ENCODE data around the gene CHTF18.

Gene CHTF18

DNA sequence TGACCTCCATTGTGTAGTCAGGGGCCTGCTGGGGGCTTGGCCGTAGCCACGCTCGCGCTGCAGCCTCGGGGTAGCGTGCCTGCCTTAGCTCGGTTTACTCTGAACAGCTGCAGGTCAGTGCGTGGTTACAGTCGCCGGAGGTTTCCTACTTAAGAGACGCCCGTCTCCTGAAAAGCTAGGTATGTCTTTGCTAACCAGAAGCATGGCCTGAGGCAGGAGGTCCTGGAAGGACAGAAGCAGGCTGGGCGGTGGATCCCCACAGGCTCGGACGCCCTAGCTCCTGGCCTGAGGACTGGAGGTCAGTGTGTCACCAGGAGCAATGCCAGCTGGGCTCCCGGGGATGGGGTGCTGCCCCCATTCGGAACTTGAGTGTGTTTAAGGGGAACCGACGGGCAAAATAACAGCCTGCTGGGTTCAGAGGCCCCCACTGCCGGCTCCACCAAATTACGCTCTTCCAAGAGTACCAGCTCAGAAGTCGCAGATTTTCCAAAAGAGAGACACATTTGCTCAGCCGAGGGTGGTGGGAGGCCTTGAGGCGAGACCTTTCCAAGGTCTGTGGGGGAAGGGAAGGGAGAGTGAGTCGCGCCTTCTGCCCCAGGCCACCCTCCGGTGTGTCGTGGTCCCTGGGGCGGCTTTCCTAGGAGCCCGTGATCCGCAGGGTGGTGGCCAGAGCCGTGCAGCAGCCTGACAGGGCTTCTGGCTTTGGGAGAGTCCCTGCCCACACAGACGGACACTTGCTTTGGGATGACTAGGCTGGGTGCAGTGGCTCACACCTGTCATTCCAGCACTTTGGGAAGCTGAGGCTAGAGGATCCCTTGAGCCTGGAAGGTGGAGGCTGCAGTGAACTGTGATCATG lies 16.0 kb downstream of the CHTF18 start:
- Histone ChIP-seq H3K4me1 (ENCODE audit: insufficient read depth, low read length, poor library complexity, severe bottlenecking) (no peaks in the 10 kb centered on the region), H4K20me1 (ENCODE audit: insufficient read depth, low read length, poor library complexity, severe bottlenecking) (no peaks in the 10 kb centered on the region), H3K4me3 (ENCODE audit: low read length, poor library complexity, severe bottlenecking) (no peak overlapping the region), H3K9me3 (ENCODE audit: insufficient read depth, low read depth, low read length) (no peaks in the 10 kb centered on the region), H3K36me3 (ENCODE audit: insufficient read depth, low read length) (no peaks in the 10 kb centered on the region), H3K79me2 (ENCODE audit: insufficient read depth, low read length) (no peaks in the 10 kb centered on the region), H3F3A (ENCODE audit: low read depth) (no peaks in the 10 kb centered on the region), H3K4me2 (ENCODE audit: low read depth, low read length, poor library complexity, severe bottlenecking) (no peak overlapping the region), H2AFZ (ENCODE audit: low read length) (no peak overlapping the region), H3K9ac (ENCODE audit: low read depth, low read length, poor library complexity, severe bottlenecking) (no peak overlapping the region), H3K9me2 (replicated peaks; ENCODE audit: low read depth, low read length) (no peaks in the 10 kb centered on the region), H3K27me3 (ENCODE audit: insufficient read depth, low read length, poor library complexity, severe bottlenecking) (no peaks in the 10 kb centered on the region)
- TF ChIP-seq EZH2phosphoT487 (IDR thresholded peaks at IDR 0.05; ENCODE audit: borderline replicate concordance): no peak
- TF ChIP-seq, protein P1, sequence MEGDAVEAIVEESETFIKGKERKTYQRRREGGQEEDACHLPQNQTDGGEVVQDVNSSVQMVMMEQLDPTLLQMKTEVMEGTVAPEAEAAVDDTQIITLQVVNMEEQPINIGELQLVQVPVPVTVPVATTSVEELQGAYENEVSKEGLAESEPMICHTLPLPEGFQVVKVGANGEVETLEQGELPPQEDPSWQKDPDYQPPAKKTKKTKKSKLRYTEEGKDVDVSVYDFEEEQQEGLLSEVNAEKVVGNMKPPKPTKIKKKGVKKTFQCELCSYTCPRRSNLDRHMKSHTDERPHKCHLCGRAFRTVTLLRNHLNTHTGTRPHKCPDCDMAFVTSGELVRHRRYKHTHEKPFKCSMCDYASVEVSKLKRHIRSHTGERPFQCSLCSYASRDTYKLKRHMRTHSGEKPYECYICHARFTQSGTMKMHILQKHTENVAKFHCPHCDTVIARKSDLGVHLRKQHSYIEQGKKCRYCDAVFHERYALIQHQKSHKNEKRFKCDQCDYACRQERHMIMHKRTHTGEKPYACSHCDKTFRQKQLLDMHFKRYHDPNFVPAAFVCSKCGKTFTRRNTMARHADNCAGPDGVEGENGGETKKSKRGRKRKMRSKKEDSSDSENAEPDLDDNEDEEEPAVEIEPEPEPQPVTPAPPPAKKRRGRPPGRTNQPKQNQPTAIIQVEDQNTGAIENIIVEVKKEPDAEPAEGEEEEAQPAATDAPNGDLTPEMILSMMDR (conservative IDR thresholded peaks at IDR 0.05; ENCODE audit: low read length): no peak

DNA sequence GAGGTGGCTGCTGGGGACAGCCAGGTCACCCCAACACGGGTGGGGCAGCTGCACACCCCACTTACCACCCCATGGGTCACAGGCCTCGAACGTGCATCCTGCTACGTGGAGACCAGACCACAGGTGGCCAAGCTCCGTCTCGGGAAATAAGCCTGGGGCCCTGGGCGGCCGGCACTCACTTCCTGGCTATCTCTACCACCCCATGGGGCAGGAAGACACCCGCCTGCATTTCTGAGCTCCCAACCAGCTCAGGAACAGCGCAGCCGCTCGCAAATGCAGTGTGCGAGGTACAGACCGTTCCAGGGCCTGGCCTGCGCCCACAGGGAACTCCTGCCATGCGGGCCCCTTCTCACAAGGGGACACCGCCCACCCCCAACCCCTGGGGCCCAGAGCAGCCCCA lies 17.1 kb downstream of the CHTF18 start:
- no peak overlapping the region for H3K4me3 ChIP-seq (ENCODE audit: low read length, poor library complexity, severe bottlenecking)
- no peaks in the 10 kb centered on the region for H4K20me1 ChIP-seq (ENCODE audit: insufficient read depth, low read length, poor library complexity, severe bottlenecking)
- no peak for TF ChIP-seq EZH2phosphoT487 (IDR thresholded peaks at IDR 0.05; ENCODE audit: borderline replicate concordance)
- TF ChIP-seq, protein P1 (conservative IDR thresholded peaks at IDR 0.05; ENCODE audit: low read length): no peak
- H3K9me3 ChIP-seq (ENCODE audit: insufficient read depth, low read depth, low read length): no peaks in the 10 kb centered on the region
- H3K9me2 ChIP-seq (replicated peaks; ENCODE audit: low read depth, low read length): no peaks in the 10 kb centered on the region
- no peak overlapping the region for H3K4me2 ChIP-seq (ENCODE audit: low read depth, low read length, poor library complexity, severe bottlenecking)
- no peaks in the 10 kb centered on the region for H3F3A ChIP-seq (ENCODE audit: low read depth)
- no peaks in the 10 kb centered on the region for H3K79me2 ChIP-seq (ENCODE audit: insufficient read depth, low read length)
- H3K27me3 ChIP-seq (ENCODE audit: insufficient read depth, low read length, poor library complexity, severe bottlenecking): no peaks in the 10 kb centered on the region
- H3K4me1 ChIP-seq (ENCODE audit: insufficient read depth, low read length, poor library complexity, severe bottlenecking): no peaks in the 10 kb centered on the region
- no peak overlapping the region for H3K9ac ChIP-seq (ENCODE audit: low read depth, low read length, poor library complexity, severe bottlenecking)
- H2AFZ ChIP-seq (ENCODE audit: low read length): no peak overlapping the region
- H3K36me3 ChIP-seq (ENCODE audit: insufficient read depth, low read length): no peaks in the 10 kb centered on the region

DNA sequence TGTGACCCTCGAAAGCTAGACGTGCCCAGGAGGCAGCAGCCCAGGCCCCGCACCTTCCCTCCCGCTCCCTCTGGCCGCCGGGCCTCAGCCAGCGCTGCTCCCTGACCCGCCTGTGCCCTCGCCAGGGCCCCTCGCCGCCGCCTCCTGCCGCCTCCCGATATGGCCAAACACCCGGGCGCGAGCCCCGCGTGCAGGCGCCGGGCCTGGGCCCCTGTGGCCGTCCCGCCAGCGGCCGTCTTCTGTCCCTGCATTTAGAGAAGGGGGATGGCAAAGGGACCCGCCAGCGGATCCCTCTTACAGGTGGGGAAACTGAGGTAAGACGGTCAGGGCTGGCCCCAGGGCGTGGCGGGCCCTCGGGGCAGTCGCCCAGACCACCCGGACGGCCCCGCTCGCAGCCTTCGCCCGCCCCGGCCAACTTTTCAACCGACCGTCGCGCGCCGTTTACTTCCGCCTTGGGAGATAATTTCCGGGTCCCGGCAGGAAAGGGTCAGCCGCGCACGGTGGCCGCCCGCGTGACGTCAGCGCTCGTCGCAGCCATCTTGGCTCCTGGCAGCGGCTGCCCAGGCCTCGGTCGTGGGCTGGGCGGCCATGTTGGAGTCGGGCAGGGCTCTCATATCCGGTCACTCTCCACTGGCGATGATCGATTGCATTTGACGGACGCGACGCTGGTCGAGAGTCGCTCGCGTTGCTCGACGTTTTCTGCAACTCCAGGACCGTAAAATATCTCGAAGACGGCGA lies 19.1 kb downstream of the CHTF18 start:
- Histone ChIP-seq H3K4me3 (ENCODE audit: low read length, poor library complexity, severe bottlenecking) (peak overlapping the region; percentile 77), H3K27me3 (ENCODE audit: insufficient read depth, low read length, poor library complexity, severe bottlenecking) (no peaks in the 10 kb centered on the region), H3K4me1 (ENCODE audit: insufficient read depth, low read length, poor library complexity, severe bottlenecking) (no peaks in the 10 kb centered on the region)

More for the DNA sequence above, 19.1 kb downstream of the CHTF18 start:
- H3K9me3 ChIP-seq (ENCODE audit: insufficient read depth, low read depth, low read length): no peaks in the 10 kb centered on the region
- no peaks in the 10 kb centered on the region for H3K79me2 ChIP-seq (ENCODE audit: insufficient read depth, low read length)
- peak overlapping the region; percentile 80 for H3K9ac ChIP-seq (ENCODE audit: low read depth, low read length, poor library complexity, severe bottlenecking)
- H3K9me2 ChIP-seq (replicated peaks; ENCODE audit: low read depth, low read length): no peaks in the 10 kb centered on the region
- H3K36me3 ChIP-seq (ENCODE audit: insufficient read depth, low read length): no peaks in the 10 kb centered on the region
- no peak overlapping the region; the same call in 1 of the 2 replicates for H2AFZ ChIP-seq (ENCODE audit: low read length)
- H3K4me2 ChIP-seq (ENCODE audit: low read depth, low read length, poor library complexity, severe bottlenecking): peak overlapping the region; percentile 40
- TF ChIP-seq EZH2phosphoT487 (IDR thresholded peaks at IDR 0.05; ENCODE audit: borderline replicate concordance): no peak
- TF ChIP-seq, protein P1 (conservative IDR thresholded peaks at IDR 0.05; ENCODE audit: low read length): no peak
- no peaks in the 10 kb centered on the region for H4K20me1 ChIP-seq (ENCODE audit: insufficient read depth, low read length, poor library complexity, severe bottlenecking)
- no peaks in the 10 kb centered on the region for H3F3A ChIP-seq (ENCODE audit: low read depth)

Measured in Loucy (cell line).